HepG2 (cell line): ENCODE results near the gene ELL3. TPM values are rescaled to one million over a fixed set of nuclear protein-coding genes. Genes with fewer than 3 reads are reported as not detected.

Experiments used
- ASH2L ChIP-seq: fragments of 300-600, 200-600 bp; sonication (generic); IDR thresholded peaks from 2 replicates; pipeline ENCODE4 v1.7.0; 2017; ENCODE audit warnings: low read depth, mild to moderate bottlenecking, moderate library complexity, mixed read lengths, low read length; ENCODE audit not compliant: insufficient read length
- BHLHE40 ChIP-seq: IDR thresholded peaks from 2 replicates; pipeline ENCODE4 v1.6.1; 2011; ENCODE audit warnings: low read length, improper control_type of control experiment
- FOSL2 ChIP-seq: sonication (generic); formaldehyde crosslinking; IDR thresholded peaks from 2 replicates; pipeline ENCODE4 v1.4.0; 2020; ENCODE audit warnings: missing genetic modification reagents
- FOXK2 ChIP-seq: fragments of 450-650 bp; IDR thresholded peaks from 2 replicates; pipeline ENCODE4 v1.6.1; 2016
- HIVEP1 ChIP-seq: sonication (generic); formaldehyde crosslinking; IDR thresholded peaks from 2 replicates; pipeline ENCODE4 v1.4.0; 2020; ENCODE audit warnings: mild to moderate bottlenecking, missing genetic modification reagents
- IKZF4 ChIP-seq: sonication (generic); formaldehyde crosslinking; IDR thresholded peaks from 2 replicates; pipeline ENCODE4 v1.5.1; 2020; ENCODE audit warnings: borderline replicate concordance, mild to moderate bottlenecking, low read depth, missing genetic modification reagents; ENCODE audit errors: not compliant biosample characterization
- MIXL1 ChIP-seq: IDR thresholded peaks from 2 replicates; pipeline ENCODE4 v1.6.1; 2016
- MYC ChIP-seq: sonication (generic); formaldehyde crosslinking; IDR thresholded peaks from 2 replicates; pipeline ENCODE4 v1.9.0; 2021; ENCODE audit warnings: missing genetic modification reagents, borderline replicate concordance
- NFATC3 ChIP-seq: sonication (generic); formaldehyde crosslinking; IDR thresholded peaks from 2 replicates; pipeline ENCODE4 v1.5.1; 2020; ENCODE audit warnings: mild to moderate bottlenecking, missing genetic modification reagents
- NRL ChIP-seq: sonication (generic); formaldehyde crosslinking; IDR thresholded peaks from 2 replicates; pipeline ENCODE4 v1.5.0; 2020; ENCODE audit warnings: missing genetic modification reagents, mild to moderate bottlenecking, moderate library complexity, borderline replicate concordance
- RARG ChIP-seq: sonication (generic); formaldehyde crosslinking; IDR thresholded peaks from 2 replicates; pipeline ENCODE4 v1.4.0; 2020; ENCODE audit warnings: low read depth, mild to moderate bottlenecking, missing genetic modification reagents
- REPIN1 ChIP-seq: sonication (generic); formaldehyde crosslinking; IDR thresholded peaks from 2 replicates; pipeline ENCODE4 v1.8.0; 2022; ENCODE audit warnings: missing genetic modification reagents, low read depth, mild to moderate bottlenecking, borderline replicate concordance
- TCF7 ChIP-seq: sonication (generic); IDR thresholded peaks from 2 replicates; pipeline ENCODE4 v1.6.1; 2016; ENCODE audit warnings: antibody characterized with exemption, low read depth
- XBP1 ChIP-seq: sonication (generic); formaldehyde crosslinking; IDR thresholded peaks from 2 replicates; pipeline ENCODE4 v1.5.0; 2020; ENCODE audit warnings: missing genetic modification reagents
- ZBTB38 ChIP-seq: sonication (generic); formaldehyde crosslinking; IDR thresholded peaks from 2 replicates; pipeline ENCODE4 v1.5.1; 2020; ENCODE audit warnings: mild to moderate bottlenecking, missing genetic modification reagents
- ZNF343 ChIP-seq: sonication (generic); formaldehyde crosslinking; IDR thresholded peaks from 2 replicates; pipeline ENCODE4 v1.4.0; 2020; ENCODE audit warnings: mild to moderate bottlenecking, missing genetic modification reagents
- ZNF552 ChIP-seq: sonication (generic); formaldehyde crosslinking; IDR thresholded peaks from 2 replicates; pipeline ENCODE4 v1.9.0; 2022; ENCODE audit warnings: missing genetic modification reagents, mild to moderate bottlenecking, borderline replicate concordance
- ZNF564 ChIP-seq: sonication (generic); formaldehyde crosslinking; IDR thresholded peaks from 2 replicates; pipeline ENCODE4 v1.8.1; 2023; ENCODE audit warnings: mild to moderate bottlenecking, missing genetic modification reagents
- ZNF598 ChIP-seq: sonication (generic); formaldehyde crosslinking; IDR thresholded peaks from 2 replicates; pipeline ENCODE4 v1.5.1; 2020; ENCODE audit warnings: mild to moderate bottlenecking, missing genetic modification reagents, borderline replicate concordance
- ZNF850 ChIP-seq: sonication (generic); formaldehyde crosslinking; conservative IDR thresholded peaks from 2 replicates; pipeline ENCODE4 v1.9.0; 2021; ENCODE audit warnings: mild to moderate bottlenecking, missing genetic modification reagents
- polyA plus RNA-seq, 8 experiments: library from polyadenylated mRNA; depleted of rRNA in 3 of 8; stranded (reverse) in 7 of 8; unstranded in 1 of 8; fragments of >200 nt; fragmentation: Illumina TruSeq in 4 of 8; extraction: Trizol in 4 of 8; gene quantifications; 2 replicates each; pipeline versions ENCODE4 v1.2.1 to v1.2.3, GENCODE V29; 2011 to 2016; ENCODE audit warnings: low read depth in 4 of 8, missing spikeins in 1 of 8, mixed read lengths in 1 of 8; ENCODE audit not compliant: insufficient read depth in 1 of 8
- total RNA-seq, 5 experiments: library from RNA; depleted of rRNA; stranded (reverse); fragments of >200 nt; fragmentation: Illumina TruSeq; extraction: Trizol; gene quantifications; 2 replicates each; pipeline ENCODE4 v1.2.3, GENCODE V29; 2016; ENCODE audit warnings: low read depth in 1 of 5
- TF ChIP-seq, protein P1 (sequence below): sonication (generic); formaldehyde crosslinking; IDR thresholded peaks from 2 replicates; pipeline ENCODE4 v1.8.1; 2023; ENCODE audit warnings: mild to moderate bottlenecking, missing genetic modification reagents
- TF ChIP-seq, protein P2 (sequence below): sonication (generic); formaldehyde crosslinking; IDR thresholded peaks from 2 replicates; pipeline ENCODE4 v1.8.1; 2022; ENCODE audit warnings: low read depth, mild to moderate bottlenecking, missing genetic modification reagents

The ELL3 gene
- total and polyA plus RNA-seq, 2 of the 13 experiments (the other 11 are each of a cell fraction or from before 2014, with no cell fraction given), result 6.1 to 8.8 TPM

DNA sequence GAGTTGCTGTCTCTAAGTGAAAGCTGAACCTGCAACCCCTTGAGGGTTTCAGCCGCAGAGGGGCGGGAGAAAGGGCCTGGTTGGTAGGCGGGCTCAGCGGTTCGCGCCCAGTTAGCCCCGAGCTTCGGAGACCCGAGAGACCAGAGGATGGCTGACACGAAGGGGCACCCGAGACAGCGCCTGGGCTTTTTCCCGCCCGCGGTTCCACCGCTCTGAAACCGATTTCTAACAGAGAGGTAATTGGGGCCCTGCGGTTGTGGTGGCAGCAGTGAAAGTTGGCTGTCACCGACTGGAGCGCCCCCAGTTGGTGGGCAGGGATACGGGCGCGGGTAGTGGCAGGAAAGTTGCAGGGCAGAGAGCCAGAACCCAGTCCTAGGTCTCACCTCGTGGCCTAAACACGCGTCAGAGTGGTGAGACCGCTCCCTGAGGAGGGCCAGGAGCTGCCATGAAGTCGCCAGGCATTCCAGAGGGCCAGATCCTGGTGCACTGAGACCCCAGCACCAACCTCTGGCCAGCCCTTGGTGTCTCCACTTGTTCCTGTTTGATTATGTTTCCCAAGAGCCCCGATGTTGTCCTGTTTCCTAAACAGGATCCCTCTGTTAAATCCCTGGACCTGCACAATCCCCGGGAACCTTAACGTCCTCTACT lies 625 bp upstream of the ELL3 start (continued):
- TF ChIP-seq XBP1 (CRISPR knock-in tag), result 0 out of 2 replicates have a peak, but pooled peaks have one; percentile 17
- 0 out of 2 replicates have a peak, but pooled peaks have one; percentile 16 for TF ChIP-seq FOSL2
- TF ChIP-seq HIVEP1 (CRISPR knock-in tag), result peak; percentile 56; the same call in 1 of the 2 replicates
- TF ChIP-seq, protein P1, sequence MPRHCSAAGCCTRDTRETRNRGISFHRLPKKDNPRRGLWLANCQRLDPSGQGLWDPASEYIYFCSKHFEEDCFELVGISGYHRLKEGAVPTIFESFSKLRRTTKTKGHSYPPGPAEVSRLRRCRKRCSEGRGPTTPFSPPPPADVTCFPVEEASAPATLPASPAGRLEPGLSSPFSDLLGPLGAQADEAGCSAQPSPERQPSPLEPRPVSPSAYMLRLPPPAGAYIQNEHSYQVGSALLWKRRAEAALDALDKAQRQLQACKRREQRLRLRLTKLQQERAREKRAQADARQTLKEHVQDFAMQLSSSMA (CRISPR knock-in tag), result no peak
- peak; percentile 83; the same call in 1 of the 2 replicates for TF ChIP-seq NFATC3 (CRISPR knock-in tag)
- TF ChIP-seq MIXL1 (CRISPR knock-in tag), result no peak
- no peak for TF ChIP-seq BHLHE40
- TF ChIP-seq IKZF4 (CRISPR knock-in tag), result peak; percentile 70
- no peak for TF ChIP-seq ZNF564 (CRISPR knock-in tag)
- TF ChIP-seq TCF7, result no peak
- TF ChIP-seq, protein P2, sequence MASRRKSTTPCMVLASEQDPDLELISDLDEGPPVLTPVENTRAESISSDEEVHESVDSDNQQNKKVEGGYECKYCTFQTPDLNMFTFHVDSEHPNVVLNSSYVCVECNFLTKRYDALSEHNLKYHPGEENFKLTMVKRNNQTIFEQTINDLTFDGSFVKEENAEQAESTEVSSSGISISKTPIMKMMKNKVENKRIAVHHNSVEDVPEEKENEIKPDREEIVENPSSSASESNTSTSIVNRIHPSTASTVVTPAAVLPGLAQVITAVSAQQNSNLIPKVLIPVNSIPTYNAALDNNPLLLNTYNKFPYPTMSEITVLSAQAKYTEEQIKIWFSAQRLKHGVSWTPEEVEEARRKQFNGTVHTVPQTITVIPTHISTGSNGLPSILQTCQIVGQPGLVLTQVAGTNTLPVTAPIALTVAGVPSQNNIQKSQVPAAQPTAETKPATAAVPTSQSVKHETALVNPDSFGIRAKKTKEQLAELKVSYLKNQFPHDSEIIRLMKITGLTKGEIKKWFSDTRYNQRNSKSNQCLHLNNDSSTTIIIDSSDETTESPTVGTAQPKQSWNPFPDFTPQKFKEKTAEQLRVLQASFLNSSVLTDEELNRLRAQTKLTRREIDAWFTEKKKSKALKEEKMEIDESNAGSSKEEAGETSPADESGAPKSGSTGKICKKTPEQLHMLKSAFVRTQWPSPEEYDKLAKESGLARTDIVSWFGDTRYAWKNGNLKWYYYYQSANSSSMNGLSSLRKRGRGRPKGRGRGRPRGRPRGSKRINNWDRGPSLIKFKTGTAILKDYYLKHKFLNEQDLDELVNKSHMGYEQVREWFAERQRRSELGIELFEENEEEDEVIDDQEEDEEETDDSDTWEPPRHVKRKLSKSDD (CRISPR knock-in tag), result no peak
- 0 out of 2 replicates have a peak, but pooled peaks have one; percentile 72 for TF ChIP-seq RARG (CRISPR knock-in tag)
- no peak for TF ChIP-seq REPIN1 (CRISPR knock-in tag)
- TF ChIP-seq ZBTB38 (CRISPR knock-in tag), result 0 out of 2 replicates have a peak, but pooled peaks have one; percentile 25
- TF ChIP-seq ASH2L, result peak; percentile 64
- peak; percentile 67; the same call in 1 of the 2 replicates for TF ChIP-seq MYC (CRISPR knock-in tag)
- TF ChIP-seq ZNF850 (CRISPR knock-in tag), result 0 out of 2 replicates have a peak, but pooled peaks have one; percentile 70
- peak; percentile 77; the same call in 1 of the 2 replicates for TF ChIP-seq ZNF598 (CRISPR knock-in tag)
- peak; percentile 56; the same call in 1 of the 2 replicates for TF ChIP-seq NRL (CRISPR knock-in tag)
- TF ChIP-seq ZNF552, result no peak
- TF ChIP-seq ZNF343 (CRISPR knock-in tag), result peak; percentile 44; the same call in 1 of the 2 replicates
- no peak for TF ChIP-seq FOXK2
